ENCODE data around the gene ATOH8.

Gene ATOH8

DNA sequence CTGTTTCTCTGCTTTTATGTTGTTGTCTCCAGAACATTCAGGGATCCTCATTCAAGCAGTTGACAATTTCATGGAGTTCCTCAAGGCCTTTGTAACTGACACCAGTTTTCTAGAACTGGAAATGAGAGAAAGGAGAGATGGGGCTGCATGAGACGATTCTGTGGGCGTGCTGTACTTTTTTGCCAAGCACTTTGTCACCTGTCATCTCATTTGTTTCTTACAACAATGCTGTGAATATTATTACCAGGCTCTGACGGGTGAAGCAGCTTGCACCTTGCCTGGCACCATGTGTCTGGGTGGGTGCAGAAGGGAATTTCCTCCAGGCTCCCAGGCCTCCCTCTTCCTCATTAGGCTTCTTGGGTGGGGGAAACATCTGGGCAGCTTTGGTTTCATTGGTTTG lies 22.2 kb upstream of the ATOH8 start:
- no peak overlapping the region for H3K27ac ChIP-seq
- DNase-seq = no peak

DNA sequence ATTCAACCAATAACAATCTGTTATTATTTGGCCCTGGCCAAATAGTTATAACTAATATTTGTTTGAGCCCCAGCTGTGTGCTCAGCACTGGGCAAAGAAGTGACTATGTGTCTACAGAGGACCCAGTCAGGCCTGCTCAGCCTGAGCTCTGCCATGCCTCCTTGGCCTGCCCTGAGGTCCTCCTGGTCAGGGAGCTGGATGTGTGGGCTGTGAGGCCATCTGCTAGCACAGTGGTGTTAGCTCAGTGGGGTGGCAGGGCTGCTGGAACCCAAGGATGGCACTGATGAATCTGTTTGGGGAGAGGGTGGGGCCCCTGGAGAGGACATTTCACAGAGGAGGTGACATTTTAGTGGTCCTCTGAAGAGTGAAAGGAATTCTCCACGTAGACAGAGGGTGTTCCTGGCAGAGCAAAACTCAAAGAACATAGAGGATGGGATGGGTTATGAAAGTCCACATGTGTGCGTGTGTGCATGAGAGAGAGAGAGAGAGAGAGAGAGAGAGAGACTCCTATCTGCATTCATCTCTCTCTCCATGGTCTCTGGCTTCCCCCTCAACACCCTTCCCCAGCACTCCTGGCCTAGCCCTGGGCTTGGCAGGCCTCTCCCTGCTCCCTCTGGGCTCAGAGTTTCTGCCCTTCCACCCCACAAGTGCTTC lies 21.2 kb upstream of the ATOH8 start:
- TF ChIP-seq, protein P1, sequence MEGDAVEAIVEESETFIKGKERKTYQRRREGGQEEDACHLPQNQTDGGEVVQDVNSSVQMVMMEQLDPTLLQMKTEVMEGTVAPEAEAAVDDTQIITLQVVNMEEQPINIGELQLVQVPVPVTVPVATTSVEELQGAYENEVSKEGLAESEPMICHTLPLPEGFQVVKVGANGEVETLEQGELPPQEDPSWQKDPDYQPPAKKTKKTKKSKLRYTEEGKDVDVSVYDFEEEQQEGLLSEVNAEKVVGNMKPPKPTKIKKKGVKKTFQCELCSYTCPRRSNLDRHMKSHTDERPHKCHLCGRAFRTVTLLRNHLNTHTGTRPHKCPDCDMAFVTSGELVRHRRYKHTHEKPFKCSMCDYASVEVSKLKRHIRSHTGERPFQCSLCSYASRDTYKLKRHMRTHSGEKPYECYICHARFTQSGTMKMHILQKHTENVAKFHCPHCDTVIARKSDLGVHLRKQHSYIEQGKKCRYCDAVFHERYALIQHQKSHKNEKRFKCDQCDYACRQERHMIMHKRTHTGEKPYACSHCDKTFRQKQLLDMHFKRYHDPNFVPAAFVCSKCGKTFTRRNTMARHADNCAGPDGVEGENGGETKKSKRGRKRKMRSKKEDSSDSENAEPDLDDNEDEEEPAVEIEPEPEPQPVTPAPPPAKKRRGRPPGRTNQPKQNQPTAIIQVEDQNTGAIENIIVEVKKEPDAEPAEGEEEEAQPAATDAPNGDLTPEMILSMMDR (IDR thresholded peaks at IDR 0.05; ENCODE audit: low read depth, low read length) = no peak
- DNase-seq = no peak
- no peak overlapping the region for H3K4me3 ChIP-seq (ENCODE audit: low read depth, low read length)

More for the DNA sequence above, 22.2 kb upstream of the ATOH8 start:
- Histone ChIP-seq H3K9me3 (ENCODE audit: severe bottlenecking) (no peaks in the 10 kb centered on the region), H3K36me3 (no peaks in the 10 kb centered on the region), H3K4me3 (ENCODE audit: low read depth, low read length) (no peak overlapping the region), H3K27me3 (ENCODE audit: insufficient read depth, low read depth, severe bottlenecking) (no peaks in the 10 kb centered on the region)
- TF ChIP-seq, protein P1 (IDR thresholded peaks at IDR 0.05; ENCODE audit: low read depth, low read length) = no peak

DNA sequence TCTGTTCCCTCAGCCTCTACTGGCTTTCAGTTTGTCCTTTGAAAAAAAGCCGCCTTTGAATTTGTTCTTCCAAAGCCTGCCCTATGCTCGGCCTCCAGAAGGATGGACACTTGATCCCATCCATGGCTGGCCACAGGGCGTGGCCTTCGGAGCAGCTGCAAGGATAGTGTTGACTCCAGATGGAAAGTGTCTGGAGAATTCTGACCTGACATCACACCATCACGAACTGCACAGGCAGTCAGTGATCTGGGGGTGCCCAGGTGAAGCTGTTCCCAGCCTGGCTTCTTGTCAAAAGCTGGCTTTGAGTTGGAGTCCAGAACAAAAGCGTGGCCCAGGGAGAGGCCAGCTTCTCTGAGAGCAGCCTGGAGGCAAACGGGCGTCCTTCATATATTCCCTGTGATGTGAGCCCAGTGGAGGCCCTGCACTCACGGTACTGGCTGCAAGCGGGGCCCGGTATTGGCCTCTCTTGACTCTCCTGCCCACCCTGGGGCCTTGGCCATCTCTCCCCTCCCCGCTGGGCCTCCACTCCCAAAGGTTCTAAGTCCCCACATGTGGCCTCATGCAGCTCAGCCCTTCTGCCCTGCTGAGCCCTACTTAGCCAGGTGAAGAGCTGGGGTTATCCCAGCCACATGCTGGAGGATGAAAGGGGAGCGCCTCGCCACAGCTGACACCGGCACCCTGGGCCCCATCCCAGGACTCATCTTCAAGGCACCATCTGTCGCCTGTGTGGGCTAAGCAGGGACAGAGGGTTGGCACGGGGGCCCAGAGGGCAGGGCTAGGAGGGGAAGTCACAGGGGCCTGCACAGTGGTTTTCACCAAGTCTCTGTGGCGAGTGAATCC lies 20.4 kb upstream of the ATOH8 start:
- Histone ChIP-seq H3K27ac (peak overlapping the region; percentile 88), H3K27me3 (ENCODE audit: insufficient read depth, low read depth, severe bottlenecking) (no peaks in the 10 kb centered on the region), H3K9me3 (ENCODE audit: severe bottlenecking) (no peaks in the 10 kb centered on the region), H3K4me3 (ENCODE audit: low read depth, low read length) (no peak overlapping the region), H3K36me3 (no peaks in the 10 kb centered on the region)
- TF ChIP-seq, protein P1 (IDR thresholded peaks at IDR 0.05; ENCODE audit: low read depth, low read length) = no peak
- DNase-seq = peak; percentile 95

More for the DNA sequence above, 21.2 kb upstream of the ATOH8 start:
- Histone ChIP-seq H3K36me3 (no peaks in the 10 kb centered on the region), H3K9me3 (ENCODE audit: severe bottlenecking) (no peaks in the 10 kb centered on the region), H3K27me3 (ENCODE audit: insufficient read depth, low read depth, severe bottlenecking) (no peaks in the 10 kb centered on the region), H3K27ac (peak overlapping the region; percentile 88)

DNA sequence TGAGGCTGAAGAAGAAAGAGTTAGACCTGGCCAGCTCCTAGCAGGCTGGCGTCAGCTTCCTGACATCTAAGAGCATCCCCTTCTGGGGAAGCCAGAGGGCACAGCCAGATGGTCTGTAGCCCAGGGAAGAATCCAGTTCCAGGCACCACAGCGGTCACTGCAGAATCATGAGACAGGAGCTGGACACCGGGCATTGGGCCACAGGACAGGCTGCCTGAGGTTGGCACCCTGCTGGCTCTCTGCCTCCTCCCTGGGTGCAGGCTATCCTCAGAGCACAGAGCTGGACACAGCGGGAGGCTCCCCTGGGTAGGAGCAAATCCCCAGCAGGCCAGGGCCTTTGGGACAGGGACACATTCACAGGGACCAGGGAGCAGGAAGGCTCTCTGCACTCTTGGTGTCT lies 19.8 kb upstream of the ATOH8 start:
- Histone ChIP-seq H3K9me3 (ENCODE audit: severe bottlenecking) (no peaks in the 10 kb centered on the region), H3K4me3 (ENCODE audit: low read depth, low read length) (no peak overlapping the region), H3K36me3 (no peaks in the 10 kb centered on the region), H3K27ac (peak overlapping the region; percentile 88), H3K27me3 (ENCODE audit: insufficient read depth, low read depth, severe bottlenecking) (no peaks in the 10 kb centered on the region)
- DNase-seq = no peak
- TF ChIP-seq, protein P1 (IDR thresholded peaks at IDR 0.05; ENCODE audit: low read depth, low read length) = no peak

DNA sequence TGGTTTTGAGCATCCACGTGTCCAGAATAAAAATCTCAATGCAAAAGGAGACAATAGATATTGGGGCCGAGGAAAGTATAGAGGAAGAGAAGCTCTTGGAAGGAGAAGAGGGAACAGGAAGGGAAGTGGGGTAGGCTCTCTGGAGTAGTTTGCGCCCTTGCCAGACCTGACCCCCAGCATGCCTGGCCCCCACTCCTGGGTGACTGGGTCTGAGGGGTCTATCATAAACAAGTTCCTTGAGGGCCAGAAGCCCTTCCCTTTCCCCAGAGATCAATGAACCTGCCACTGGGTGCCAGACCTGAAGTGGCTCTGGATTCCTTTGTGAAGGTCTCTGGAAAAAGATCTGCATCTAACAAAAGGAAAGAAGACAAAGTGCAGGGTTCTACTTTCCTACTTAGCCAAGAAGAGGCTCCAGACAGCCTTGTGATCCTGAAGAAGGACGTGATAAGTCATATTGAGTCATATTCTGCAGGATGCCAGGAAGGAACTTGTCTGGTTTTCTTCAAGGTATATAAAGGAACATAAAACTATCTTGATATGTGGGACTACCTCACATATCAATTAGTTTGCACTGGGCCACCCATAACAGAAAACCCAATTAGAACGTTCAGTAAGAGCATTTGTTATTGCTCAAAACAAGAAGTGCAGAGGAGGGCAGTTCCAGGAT lies 18.7 kb upstream of the ATOH8 start:
- Histone ChIP-seq H3K4me3 (ENCODE audit: low read depth, low read length) (no peak overlapping the region), H3K9me3 (ENCODE audit: severe bottlenecking) (peaks cover 4% of the 10 kb centered on the region), H3K27ac (peak overlapping the region; percentile 88), H3K36me3 (no peaks in the 10 kb centered on the region), H3K27me3 (ENCODE audit: insufficient read depth, low read depth, severe bottlenecking) (no peaks in the 10 kb centered on the region)
- TF ChIP-seq, protein P1 (IDR thresholded peaks at IDR 0.05; ENCODE audit: low read depth, low read length) = no peak
- DNase-seq = no peak

All from WERI-Rb-1 (cell line).